Type B pancreatic cell (in vitro differentiated cells): ENCODE data around the gene CXXC5. TPM values are rescaled to one million over a fixed set of nuclear protein-coding genes. Genes with fewer than 3 reads are reported as not detected.

Experiments
- DNase-seq: peaks from one replicate; pipeline ENCODE4 v3.0.0; 2021; ENCODE audit warnings: mixed read lengths; ENCODE audit not compliant: unreplicated experiment; ENCODE audit errors: extremely low spot score
- H3K27ac Mint-ChIP-seq: 2 replicates; pipeline ENCODE4 v1.8.0; 2021; ENCODE audit warnings: mild to moderate bottlenecking, mixed read lengths
- H3K27me3 Mint-ChIP-seq: 2 replicates; pipeline ENCODE4 v1.8.0; 2021; ENCODE audit warnings: mixed read lengths
- H3K36me3 Mint-ChIP-seq: 2 replicates; pipeline ENCODE4 v1.8.0; 2021; ENCODE audit warnings: mixed read lengths
- H3K4me1 Mint-ChIP-seq: one replicate; pipeline ENCODE4 v1.8.0; 2021; ENCODE audit warnings: mixed read lengths; ENCODE audit not compliant: unreplicated experiment
- H3K4me3 Mint-ChIP-seq: 2 replicates; pipeline ENCODE4 v1.8.0; 2021; ENCODE audit warnings: mild to moderate bottlenecking, mixed read lengths
- H3K9me3 Mint-ChIP-seq: 2 replicates; pipeline ENCODE4 v1.8.0; 2021; ENCODE audit warnings: mixed read lengths
- total RNA-seq: library from RNA; stranded (reverse); gene quantifications from 2 replicates; pipeline ENCODE4 v1.2.1, GENCODE V29; 2021; ENCODE audit warnings: low replicate concordance
- TF ChIP-seq, protein P1 (sequence below): fragments of 200-600 bp; sonication (generic); conservative IDR thresholded peaks from 2 replicates; pipeline ENCODE4 v1.5.0; 2021; ENCODE audit warnings: antibody characterized with exemption, mild to moderate bottlenecking

Gene CXXC5
- total RNA-seq, 1 donor from 2014 or later: 58.6 TPM

DNA sequence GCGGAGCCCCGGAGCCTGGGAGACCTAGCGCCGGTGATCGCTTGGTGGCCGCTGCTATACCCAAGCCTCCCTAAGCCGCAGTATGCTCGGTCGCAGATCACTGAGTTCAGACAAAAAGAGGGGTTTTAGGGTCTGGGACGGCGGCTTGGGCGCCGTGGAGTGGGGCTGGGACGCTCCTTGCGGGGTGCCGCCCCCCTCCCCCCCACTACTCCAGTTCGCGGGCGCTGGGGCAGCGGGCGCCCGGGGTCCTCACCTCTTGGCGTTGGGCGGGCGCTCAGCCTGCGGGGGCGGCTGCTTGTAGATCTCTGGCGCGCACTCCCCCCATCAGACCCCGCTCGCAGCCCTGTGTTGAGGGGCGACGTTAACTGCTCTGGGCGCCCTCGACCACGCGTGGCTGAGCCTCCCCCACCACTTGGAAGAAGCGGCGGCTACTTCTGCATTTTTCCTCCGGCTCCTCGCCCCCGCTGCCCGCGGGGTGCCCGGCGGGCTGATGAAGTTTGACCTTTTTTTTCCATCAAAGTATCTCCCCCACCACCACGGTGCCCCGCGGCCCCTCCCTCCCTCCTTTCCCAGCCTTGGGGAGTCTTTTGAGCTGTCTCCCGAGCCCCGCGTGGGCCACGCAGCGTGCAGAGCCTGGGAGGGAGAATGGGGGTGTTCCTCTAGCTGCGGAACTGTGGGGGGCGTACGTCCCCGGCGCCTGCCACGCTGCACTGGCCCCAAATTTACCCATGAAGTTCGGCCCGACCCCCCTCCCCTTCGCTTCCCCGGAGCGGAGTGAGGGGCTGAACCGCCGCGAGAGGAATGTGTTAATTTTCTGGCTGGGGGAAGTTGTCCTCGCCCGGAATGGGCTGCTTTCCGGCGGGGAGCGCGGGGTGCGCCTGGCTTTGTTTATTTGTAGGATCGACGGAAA is 1.2 kb downstream of the CXXC5 start:
- Mint-ChIP-seq H3K4me3 (peak overlapping the region; percentile 98), H3K36me3 (no peaks in the 10 kb centered on the region), H3K27me3 (peaks cover 7% of the 10 kb centered on the region), H3K4me1 (peaks cover 43% of the 10 kb centered on the region), H3K9me3 (no peaks in the 10 kb centered on the region), H3K27ac (peak overlapping the region; percentile 91)
- TF ChIP-seq, protein P1, sequence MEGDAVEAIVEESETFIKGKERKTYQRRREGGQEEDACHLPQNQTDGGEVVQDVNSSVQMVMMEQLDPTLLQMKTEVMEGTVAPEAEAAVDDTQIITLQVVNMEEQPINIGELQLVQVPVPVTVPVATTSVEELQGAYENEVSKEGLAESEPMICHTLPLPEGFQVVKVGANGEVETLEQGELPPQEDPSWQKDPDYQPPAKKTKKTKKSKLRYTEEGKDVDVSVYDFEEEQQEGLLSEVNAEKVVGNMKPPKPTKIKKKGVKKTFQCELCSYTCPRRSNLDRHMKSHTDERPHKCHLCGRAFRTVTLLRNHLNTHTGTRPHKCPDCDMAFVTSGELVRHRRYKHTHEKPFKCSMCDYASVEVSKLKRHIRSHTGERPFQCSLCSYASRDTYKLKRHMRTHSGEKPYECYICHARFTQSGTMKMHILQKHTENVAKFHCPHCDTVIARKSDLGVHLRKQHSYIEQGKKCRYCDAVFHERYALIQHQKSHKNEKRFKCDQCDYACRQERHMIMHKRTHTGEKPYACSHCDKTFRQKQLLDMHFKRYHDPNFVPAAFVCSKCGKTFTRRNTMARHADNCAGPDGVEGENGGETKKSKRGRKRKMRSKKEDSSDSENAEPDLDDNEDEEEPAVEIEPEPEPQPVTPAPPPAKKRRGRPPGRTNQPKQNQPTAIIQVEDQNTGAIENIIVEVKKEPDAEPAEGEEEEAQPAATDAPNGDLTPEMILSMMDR: no peak
- no peak for DNase-seq

DNA sequence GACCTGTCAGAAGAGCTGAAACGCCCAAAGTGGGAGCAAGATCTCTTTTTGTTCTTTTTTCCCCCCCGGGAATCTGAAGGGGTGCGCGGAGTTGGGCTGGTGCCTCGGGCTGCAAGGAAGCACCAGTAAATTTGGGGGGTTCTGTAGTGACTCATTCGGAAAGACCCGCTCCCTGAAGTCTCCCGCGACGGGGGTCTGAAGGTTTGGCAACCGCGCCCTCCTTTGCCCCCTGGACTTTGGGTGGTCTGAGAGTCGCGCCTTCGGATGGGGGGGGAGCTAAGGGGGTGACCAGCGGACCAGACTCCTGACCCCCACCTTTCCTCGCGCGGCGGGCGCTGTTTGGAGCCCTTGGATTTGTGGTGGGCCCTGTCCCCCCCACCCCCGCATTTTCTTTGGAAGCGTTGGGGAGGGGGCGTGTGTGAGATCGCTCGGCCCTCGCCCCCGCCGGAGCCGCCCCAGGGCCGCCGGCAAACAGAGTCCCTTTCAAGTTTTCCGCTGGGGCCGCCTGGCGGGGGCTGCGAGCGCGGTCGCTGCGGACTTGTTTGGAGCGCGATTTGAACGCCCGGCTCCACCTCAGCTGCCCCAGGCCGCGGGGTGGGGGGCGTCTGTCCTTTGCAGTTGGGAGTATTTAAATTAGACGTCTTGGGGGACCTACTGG is 2.0 kb downstream of the CXXC5 start:
- Mint-ChIP-seq H3K4me3 (peak overlapping the region; percentile 98), H3K36me3 (no peaks in the 10 kb centered on the region), H3K27me3 (peaks cover 4% of the 10 kb centered on the region), H3K27ac (peak overlapping the region; percentile 91), H3K9me3 (no peaks in the 10 kb centered on the region), H3K4me1 (peaks cover 45% of the 10 kb centered on the region)
- DNase-seq: no peak
- TF ChIP-seq, protein P1: peak; percentile 71

DNA sequence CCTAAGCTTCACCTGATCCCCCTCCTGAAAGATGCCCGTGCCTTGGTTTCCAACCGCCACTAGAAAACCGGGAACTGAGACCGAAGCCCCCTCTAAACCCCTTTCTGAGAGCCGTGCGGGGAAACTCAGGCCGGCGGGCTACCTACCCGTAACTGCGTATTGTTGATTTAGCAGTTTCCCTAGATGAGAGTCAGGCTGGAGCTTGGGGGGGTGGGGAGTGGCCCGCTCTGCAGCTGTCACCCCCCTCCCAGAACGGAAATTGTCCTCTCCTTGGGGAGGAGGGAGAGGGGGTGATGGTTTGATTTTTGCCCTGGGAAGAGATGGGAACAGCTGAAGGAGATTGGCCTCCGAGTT is 2.5 kb downstream of the CXXC5 start:
- H3K4me1 Mint-ChIP-seq: peaks cover 43% of the 10 kb centered on the region
- no peaks in the 10 kb centered on the region for H3K36me3 Mint-ChIP-seq
- no peak for DNase-seq
- peak overlapping the region; percentile 98 for H3K4me3 Mint-ChIP-seq
- H3K9me3 Mint-ChIP-seq: no peaks in the 10 kb centered on the region
- H3K27ac Mint-ChIP-seq: peak overlapping the region; percentile 74
- TF ChIP-seq, protein P1: peak; percentile 33
- peaks cover 3% of the 10 kb centered on the region for H3K27me3 Mint-ChIP-seq

DNA sequence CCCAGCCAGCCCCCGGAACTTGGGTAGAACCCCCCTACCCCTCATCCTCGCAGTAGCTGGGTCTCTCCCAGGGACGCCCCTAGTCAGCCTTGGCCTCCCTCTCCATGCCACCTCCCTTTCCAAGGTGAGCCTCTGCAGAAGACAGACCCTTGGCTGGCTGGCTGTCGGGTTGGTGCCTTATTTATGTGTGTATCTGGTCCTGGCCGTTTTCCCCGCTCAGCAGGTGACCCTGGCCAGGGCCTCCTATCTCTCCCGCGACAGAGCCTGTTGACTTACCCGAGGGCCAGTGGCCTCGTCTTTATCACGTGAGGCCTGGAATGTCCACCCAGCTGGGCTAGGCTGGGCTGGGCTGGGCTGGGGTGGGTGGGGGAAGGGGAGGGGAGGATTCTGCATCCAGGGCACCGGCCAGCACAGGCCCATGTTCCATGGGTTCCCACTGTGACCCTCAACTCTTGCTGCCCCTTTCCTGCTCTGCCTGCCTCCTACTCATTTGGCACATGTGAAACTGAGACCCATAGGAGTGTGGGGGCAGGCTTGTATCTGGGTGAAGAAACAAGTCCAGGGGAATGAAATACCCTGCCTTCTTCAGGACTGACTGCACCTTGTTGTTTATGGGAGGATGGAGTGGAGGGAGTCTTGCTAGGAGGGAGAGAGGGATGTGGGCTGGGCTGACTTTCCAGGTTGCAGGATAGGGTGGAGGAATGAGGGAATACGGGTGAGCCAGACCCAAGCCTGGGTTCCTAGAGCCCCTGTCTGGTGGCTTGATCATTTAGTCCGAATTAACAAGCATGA is 3.1 kb downstream of the CXXC5 start:
- DNase-seq: no peak
- H3K9me3 Mint-ChIP-seq: no peaks in the 10 kb centered on the region
- H3K4me1 Mint-ChIP-seq: peaks cover 43% of the 10 kb centered on the region
- TF ChIP-seq, protein P1: no peak
- peak overlapping the region; percentile 74 for H3K27ac Mint-ChIP-seq
- no peaks in the 10 kb centered on the region for H3K36me3 Mint-ChIP-seq
- peak overlapping the region; percentile 98 for H3K4me3 Mint-ChIP-seq
- H3K27me3 Mint-ChIP-seq: peaks cover 3% of the 10 kb centered on the region
